NCI-H187 treated with DMSO at 0.1 percent for 48 hours (cell line): Measurements from ENCODE around the gene RRP7A.
"Not testable (repeated sequence)": the region's sequence is repeated elsewhere in the genome, so short reads cannot be mapped to it uniquely, and the experiment has no call there.

Experiments used
- DNase-seq: peaks from one replicate; lab custom pipeline; 2025; lab: John Stamatoyannopoulos, UW

The RRP7A gene

GRCh38 chr22:42536166-42536565, 16.6 kb upstream of the RRP7A start:
- DNase-seq: no peak

- not testable (repeated sequence) for DNase-seq
These were observed 15.6 kb upstream of the RRP7A start for GRCh38 chr22:42535082-42535731.

- no peak for DNase-seq
These were observed 14.0 kb upstream of the RRP7A start for GRCh38 chr22:42533638-42533977.

GRCh38 chr22:42531401-42532084, 11.9 kb upstream of the RRP7A start:
- not testable (repeated sequence) for DNase-seq

GRCh38 chr22:42529435-42529834, 9.8 kb upstream of the RRP7A start:
- not testable (repeated sequence) for DNase-seq

- no peak for DNase-seq
These were observed 9.2 kb upstream of the RRP7A start for GRCh38 chr22:42528591-42529307.

- DNase-seq: no peak
These were observed 3.0 kb upstream of the RRP7A start for GRCh38 chr22:42522546-42522945.

GRCh38 chr22:42521228-42521546, 1.6 kb upstream of the RRP7A start:
- no peak for DNase-seq

- not testable (repeated sequence) for DNase-seq
These were observed 715 bp downstream of the RRP7A start for GRCh38 chr22:42518638-42519524.

GRCh38 chr22:42517103-42517502, 2.5 kb downstream of the RRP7A start:
- DNase-seq: not testable (repeated sequence)

- DNase-seq: no peak
These were observed 3.7 kb downstream of the RRP7A start for GRCh38 chr22:42515896-42516295.

- not testable (repeated sequence) for DNase-seq
These were observed 4.3 kb downstream of the RRP7A start for GRCh38 chr22:42515304-42515703.

- DNase-seq: not testable (repeated sequence)
These were observed 5.3 kb downstream of the RRP7A start for GRCh38 chr22:42514331-42514730.

- not testable (repeated sequence) for DNase-seq
These were observed 7.2 kb downstream of the RRP7A start for GRCh38 chr22:42512273-42512990.

GRCh38 chr22:42511401-42511891, 8.2 kb downstream of the RRP7A start:
- DNase-seq: no peak

- no peak for DNase-seq
These were observed 10.0 kb downstream of the RRP7A start for GRCh38 chr22:42509548-42509947.

- not testable (repeated sequence) for DNase-seq
These were observed 10.6 kb downstream of the RRP7A start for GRCh38 chr22:42508975-42509364.

- DNase-seq: not testable (repeated sequence)
These were observed 11.1 kb downstream of the RRP7A start for GRCh38 chr22:42508327-42508974.

- DNase-seq: no peak
These were observed 18.8 kb downstream of the RRP7A start for GRCh38 chr22:42500836-42501179.

GRCh38 chr22:42500161-42500835, 19.3 kb downstream of the RRP7A start:
- no peak for DNase-seq
